Femur (tissue), 1 donor: ENCODE measurements around the gene LAMB3.

ENCODE experiments used
- DNase-seq: peaks from one replicate; pipeline ENCODE4 v3.0.0-alpha.2; 2017

LAMB3 gene

DNA sequence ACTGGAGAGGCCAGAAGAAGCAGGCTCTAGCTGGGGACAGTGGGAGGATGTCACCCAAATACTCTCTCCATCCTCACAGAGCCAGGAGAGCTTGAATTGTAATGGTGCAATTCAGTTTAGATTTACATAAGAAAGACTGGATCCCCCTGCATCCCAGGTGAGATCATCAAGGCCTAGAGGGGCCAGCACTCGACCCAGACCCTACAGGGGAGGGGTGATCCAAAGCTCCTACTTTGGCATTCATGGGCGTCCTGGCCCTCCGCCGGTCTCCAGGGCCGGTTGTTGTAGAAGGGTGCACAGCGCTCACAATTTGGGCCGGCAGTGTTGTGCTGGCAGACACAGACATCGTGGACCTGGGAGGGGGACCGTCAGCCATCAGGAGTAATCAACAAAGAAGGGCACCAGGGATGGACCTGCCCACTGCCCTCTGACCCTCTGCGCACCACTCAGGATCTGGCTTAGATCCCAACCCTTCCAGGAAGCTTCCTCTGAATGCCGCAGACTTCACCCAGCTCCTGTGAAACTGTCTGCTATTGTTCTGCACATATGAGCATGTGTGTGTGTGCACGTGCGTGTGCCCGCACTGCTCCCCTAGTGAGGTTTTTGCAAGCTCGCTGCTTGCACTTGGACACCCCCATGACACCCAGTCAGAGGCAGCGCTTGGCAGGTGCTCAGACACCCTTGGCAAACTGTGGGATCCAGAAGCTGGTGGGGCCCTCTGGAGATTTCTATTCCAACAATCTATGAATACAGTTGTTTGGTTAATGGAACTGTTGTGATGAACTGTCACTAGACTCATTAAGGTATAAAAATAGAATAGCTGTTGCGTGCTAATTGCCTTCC, 21.6 kb downstream of the LAMB3 start:
- no peak for DNase-seq

DNA sequence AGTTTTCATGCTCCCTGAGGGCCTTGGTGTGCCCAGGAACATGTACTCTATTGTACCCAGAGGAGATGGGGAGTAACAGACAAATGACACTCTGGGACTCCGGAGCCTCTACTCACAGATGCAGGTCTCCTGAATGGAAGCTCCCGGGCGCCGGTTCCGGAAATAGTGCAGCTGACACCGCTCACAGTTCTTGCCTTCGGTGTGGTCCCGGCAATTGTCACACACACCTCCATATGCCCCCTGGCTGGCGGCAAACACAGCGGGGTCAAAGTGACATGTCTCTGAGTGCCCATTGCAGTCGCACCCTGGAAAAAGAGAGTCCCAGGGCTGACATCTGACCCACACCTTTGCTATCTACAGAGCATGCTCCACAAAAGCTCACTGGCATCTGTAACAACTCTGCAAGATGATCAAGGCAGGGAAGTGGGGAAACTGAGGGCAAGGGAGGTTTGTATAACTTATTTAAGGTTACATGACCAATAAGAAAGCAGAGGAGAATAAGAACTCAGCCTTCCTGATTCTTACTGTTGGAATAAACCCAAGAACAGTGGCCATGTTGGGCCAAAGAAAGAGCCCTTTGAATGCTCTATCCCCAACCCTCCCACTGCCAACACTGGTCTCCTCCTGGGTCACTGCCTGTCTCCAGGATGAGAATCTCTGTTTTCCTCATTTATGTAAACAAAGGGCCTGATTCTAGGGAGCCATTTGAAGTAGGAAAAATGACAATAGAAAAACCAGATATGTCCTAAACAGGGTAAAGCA, 22.4 kb downstream of the LAMB3 start:
- no peak for DNase-seq

DNA sequence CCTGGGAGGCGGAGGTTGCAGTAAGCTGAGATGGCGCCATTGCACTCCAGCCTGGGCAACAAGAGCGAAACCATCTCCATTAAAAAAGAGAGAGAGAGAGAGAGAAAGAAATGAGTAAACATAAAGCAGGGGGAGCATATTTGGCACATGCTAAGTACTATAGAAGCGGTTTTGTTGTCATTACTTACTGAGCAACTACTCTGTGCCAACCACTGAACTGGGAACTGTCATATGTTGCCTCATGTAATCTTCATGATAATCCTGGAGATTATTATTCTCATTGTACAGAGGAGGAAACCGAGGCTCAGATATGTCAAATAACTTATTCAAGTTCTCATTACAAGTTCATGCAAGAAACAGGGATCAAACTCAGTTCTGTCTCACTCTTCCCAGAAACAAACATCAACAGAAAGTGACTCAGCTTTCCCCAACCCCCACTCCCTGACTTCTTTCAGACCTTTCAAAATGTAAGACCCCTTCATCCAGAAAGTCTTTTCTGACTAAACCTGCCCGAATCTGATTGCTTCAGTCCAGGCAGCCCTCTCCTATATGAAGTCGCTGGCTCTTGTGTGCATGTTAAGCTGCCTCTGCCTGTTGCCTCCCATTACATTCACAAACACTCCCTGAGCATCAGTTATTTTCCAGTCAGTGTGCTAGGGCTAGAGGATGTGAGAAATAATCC, 23.5 kb downstream of the LAMB3 start:
- DNase-seq, result no peak

DNA sequence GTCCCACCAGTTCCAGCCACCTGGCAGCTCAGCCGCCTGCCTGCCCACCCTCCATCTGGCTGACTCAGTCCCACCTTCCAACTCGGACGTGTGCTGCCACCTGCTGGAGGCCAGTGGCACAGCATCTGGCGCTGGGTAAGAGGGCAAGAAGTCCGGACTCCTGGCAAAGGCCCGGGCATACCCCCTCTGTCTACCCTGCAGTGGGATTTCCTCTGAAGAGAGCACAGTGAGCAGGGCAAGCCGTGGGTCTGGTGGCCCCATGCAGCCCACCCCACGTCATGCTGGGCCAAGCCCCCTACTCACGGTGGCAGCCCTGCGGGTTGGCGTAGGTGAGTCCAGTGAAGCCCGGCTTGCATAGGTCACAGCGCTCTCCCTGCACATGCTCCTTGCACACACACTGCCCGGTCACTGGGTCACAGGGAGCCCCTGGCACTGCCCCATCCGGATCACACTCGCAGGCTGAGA, 24.5 kb downstream of the LAMB3 start:
- peak; percentile 84 for DNase-seq

DNA sequence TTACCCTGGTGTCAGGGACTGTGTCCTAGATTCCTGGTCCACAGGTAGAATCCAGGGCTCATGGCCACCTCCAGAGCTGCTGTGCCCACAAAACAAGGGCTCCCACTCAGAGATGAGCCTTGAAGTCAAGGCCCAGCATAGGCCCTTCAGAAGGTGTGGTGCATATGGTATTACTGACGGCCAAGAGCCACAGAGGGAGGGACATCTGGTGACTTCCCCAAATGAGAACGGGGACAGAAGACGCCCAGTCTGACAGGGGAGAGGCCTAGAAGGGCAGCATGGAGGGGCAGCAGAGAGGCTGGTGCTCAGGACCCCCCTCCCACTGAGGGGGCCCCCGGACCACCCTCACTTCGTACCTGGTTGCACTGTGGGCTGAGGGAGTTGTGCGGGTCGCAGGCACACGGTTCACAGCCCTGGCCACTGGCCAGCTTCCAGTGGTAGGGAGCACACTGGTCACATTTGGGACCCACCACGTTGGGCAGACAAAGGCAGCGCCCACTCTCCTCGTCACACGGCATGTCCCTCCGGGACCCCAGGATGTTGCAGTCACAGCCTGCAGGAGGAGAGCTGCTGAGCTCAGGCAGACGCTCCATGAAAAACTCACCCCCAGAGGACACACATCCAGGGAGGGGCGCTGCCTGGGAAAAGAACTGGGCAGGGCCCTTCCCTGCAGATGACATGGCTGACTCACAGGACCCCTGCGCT, 25.0 kb downstream of the LAMB3 start:
- DNase-seq, result no peak

DNA sequence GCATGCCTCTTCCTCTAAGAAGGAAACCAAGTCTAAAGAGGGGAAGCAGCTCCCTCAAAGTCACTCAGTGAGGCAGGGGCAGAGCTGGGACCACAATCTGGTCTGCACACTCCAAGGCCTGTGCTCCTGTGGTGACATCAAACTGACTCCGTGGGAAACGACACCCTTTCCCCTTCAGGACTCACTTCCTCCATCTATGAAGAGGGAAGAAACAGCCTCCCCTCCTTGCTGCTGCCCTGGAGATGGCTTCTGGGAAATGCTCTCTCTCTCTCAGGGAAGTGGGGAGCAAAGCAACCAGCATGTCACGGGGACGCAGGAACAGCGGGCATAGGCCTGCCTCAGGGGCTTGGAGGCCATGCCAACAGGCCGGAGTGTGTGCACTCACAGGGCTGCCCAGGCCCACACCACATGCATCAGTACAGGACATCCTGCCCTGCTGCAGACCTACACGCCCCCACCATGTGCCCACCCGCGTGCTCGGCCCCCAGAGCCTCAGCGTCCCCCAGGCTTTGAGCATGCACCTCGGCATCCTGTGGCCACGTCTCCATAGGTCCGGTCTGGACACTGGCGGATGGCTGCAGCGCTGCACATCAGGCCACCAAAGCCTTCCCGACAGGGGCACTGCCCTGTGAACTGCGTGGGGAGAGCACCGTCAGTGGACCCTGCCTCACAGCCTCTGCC, 25.7 kb downstream of the LAMB3 start:
- DNase-seq, result no peak

DNA sequence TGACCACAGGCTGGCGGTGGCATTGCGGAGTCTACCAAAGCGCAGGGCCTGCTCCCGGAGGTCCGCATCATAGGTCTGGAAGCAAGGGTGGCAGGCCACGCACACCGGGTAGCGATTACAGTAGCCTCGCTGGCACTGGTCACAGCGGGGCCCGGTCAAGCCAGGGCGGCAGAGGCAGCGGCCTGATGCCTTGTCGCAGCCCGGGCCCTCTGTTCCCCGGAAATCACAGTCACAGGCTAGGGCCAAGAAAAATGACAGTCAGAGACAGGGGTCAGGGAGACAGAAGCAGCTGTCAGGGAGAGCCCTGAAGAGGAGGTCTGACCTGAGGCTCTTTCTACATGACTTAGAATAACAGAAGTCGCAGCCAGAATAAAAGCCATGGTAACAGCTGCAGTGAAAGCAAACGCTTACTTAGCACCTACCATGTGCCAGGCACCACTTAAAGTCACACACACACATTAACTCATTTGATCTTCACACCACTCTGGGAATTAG, 26.4 kb downstream of the LAMB3 start:
- DNase-seq, result peak; percentile 53

DNA sequence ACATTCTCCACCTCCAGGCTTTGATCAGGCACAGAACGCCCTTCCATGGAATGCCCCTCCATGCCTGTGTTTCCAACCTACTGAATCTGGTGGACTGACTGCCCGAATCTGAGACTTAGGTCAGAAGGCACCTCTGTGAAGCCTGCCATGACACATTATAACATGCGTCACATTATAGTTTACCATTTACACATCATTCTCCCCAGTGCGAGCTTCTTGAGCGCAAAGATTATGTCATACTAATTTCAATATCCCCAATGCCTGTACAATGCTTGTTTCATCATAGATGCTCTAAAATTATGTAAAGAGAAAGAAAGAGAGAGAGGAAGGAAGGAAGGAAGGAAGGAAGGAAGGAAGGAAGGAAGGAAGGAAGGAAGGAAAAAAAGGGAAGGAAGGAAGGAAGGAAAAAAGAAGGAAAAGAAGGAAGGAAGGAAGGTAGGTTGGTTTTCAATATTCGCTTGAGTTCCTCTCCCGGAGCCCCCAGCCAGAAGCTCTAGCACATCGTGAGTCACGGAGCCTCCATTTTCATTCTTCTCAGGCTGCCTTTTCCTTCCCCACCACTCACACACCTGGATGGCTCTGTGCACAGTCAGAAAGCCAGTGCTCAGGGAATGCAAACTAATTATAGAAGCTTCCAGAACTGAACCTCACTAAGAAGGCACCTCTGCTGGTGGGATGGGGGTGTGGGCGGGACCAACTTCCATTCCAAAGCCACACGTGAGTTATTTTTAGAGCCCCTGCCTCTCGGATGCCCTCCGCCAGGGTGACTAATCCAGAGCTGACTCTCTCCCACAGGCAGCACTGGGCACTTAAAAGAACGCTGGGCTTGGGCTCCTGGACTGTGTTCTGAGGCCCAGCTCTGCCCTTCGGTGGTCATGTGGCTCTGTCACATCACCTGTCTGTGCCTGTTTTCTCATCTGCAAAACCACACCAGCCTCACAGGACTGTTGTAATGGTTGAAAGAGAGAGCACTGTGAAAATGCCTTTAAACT, 27.4 kb downstream of the LAMB3 start:
- DNase-seq, result peak; percentile 35

DNA sequence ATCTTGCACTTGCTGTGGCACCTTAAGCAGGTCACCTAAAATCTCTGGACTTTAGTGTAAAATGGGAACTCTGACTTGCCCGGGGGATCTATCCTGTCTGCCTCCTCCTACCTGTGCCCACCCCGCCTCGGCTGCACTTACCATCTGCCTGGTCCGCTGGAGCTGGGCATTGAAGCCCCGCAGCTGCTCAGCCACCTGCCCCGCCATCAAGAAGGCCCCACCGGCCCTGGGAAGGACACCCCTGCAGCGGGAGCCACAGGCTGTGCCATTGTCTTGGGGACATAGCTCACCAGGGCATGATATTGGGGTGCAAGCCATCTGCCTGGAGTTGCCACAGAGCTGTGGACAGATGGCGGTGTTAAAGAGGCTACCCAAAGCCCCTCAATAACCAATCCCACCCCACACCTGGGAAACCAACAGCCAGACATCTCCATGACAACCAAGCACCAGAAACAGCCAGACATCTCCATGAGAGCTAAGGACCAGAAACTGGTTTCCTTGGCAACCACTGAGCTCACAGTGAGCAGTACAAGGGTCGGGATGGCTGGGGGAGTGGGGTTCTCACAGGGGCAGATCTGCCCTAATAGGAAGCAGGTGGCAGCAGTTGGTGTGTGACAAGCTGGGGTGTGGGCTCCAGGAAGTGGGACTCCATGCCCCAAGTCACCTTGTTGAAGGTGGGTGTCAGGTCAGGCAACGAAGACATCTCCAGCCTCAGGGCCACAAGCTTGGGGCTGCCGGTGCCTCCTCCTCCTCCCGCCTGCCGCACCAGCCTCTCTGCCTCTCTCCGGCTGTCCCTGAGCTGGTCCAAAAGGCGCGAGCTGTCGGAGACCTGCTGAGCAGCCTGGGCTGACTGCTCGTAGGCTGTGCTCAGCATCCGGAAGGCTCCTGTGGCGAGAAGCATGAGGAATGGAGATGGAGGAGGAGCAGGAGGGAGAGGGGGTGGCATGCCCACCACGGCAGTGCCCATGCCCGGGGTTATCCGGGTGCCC, 29.1 kb downstream of the LAMB3 start:
- no peak for DNase-seq

DNA sequence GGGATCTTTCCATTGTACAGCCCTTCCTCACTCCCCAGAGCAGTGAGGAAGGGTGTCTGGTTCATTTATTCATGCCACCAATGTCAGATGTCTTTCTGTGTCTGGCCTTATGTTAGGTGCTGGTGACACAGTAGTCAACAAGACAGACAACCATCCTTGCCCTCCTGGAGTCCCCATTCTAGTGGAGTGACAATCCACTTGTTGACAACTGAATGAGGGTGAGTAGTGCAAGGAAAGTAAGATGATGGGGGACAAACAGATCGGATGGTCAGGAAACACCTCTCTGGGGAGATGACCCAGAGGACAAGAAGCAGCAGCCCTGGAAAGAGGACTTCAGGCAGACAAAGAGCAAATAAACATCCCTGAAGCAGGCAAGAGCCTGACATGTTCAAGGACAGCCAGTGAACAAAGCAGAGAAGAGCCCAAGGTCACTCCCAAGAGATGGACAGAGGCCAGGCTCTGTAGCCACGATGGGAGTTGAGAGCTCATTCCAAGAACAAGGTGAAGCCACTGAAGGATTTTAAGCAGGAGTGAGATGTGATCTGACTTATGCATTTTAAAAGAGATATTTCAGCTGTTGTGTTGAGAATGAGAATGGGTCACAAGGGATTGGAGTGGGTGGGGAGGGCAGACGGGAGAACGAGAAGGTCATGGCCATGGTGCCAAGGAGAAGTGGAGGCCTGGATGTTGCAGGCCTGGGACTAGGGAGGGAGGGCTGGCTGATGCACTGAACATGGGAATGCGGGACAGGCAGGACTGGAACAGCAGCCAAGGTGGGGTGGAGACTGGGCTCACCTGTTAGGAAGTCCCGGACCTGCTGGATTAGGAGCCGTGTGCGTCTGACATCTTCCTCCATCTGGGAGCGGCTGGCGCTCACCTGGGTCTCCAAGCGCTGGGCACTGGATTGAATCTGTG, 30.2 kb downstream of the LAMB3 start:
- DNase-seq, result no peak

DNA sequence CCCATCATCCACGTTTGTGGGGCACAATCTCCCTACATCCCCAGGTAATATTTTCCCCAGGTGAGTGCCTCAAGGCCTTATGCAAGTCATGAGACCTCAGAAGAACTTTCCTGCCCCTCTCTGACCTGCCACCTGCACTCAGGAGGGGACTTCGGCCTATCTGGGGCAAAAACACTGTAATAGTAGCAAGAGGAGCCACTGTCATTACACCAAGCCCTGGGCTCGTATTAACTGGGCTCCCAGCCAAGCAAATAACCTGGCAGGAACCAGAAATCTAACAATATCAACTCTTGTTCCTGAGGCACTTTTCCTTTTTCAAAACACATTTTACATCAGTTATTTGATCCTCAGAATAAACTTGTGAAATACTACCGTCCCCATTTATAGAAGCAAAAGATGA, 30.9 kb downstream of the LAMB3 start:
- no peak for DNase-seq

DNA sequence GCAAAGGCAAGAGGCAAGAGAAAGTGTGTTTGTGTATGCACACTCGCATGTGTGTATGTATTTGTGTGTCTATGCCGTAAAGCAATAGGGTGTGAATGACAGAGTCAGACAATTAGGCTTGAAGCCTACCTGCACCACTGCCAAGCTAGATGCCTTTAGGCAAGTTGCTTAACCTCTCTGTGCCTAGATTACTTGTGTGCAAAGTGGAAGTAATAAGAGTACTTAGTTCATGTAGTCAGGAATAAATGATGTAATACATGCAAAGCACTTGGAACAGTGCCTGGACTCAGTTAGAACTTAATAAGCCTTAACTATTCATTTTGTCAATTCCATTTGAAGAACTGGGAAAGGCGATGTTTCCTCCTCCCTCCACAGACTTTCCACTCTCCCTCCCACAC, 31.7 kb downstream of the LAMB3 start:
- DNase-seq, result no peak

DNA sequence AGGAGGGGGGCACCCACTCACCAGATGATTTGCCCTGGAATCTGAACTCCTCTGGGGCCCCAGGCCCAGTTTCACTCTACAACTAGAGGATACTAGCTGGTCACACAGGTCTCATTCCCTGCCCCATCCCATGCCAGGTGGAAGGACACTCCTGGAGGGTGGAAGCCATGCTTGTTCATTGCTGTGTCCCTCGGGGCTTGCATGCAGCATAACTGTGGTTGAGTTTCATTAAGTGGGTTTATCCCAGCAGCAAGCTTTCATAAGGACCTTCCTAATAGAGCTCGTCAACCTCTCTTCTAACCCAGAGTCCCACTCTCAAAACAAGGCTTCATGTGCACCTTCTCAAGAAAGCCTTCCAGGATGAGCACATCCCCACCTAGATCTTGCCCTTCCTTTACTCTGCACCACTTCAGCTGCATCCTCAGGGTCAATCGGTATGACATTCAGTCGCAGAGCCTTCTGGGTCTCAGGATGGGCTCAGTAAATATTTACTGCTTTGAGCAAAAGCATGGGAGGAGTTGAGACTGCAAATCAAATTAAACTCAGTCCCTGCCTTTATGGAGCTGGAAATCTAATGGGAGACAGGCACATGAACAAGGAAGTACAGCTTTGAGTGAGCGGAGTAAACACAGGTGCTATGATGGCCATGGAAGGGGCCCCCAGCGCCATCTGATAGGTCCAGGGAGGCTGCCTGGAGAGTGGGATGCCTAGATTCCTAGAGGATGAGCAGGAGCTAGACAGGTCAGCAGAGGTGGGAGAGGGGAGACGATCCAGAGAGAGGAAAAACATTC, 32.3 kb downstream of the LAMB3 start:
- DNase-seq, result no peak

DNA sequence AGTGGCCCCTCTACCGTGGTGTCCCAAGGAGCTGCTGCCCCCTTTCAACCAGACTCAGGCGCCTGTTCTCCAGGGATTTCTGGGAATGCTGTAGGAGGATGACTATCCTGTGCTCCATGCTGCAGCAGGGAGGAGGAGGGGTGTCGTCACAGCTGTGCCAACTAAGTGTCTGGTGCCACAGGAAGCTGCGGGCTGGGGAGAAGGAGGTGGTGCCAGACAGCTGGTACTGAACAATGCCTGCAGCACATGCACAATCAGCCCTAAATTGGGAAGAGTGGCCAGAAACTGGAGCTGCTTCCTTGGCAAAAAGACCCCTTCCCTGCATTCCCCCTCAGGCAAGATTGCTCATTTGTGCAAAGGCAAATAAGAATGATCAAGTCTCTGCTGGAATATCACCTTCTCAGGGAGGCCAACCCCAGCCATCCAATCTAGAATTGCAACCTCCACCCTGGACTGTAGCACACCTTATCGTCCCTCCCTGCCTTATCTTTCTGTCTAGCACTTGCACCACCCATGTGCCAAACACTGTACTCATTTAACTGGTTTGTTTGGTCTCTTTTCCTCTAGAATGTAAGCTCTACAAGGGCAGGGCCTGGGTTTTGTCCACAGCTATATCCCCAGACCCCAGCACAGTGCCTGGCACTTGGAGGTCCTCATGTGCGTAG, 33.3 kb downstream of the LAMB3 start:
- DNase-seq, result no peak

DNA sequence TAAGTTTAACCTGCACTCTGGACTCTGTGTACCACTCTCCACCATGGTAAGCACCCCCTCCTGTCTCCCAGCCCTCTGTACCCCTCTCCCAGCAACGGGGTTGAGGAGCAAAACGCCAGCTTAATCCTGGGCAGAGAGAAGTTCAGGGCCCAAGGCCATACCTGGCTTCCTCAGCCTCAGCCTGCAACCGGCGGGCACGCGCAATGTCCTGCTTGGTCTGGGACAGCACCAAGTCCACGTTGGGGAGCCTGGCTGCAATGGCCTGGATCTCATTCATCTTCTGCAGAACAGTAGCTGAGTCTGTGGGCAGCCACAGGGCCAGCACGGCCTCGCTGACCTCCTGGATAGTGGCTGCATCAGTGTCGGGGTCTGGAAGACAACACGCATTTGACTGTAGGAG, 33.9 kb downstream of the LAMB3 start:
- DNase-seq, result no peak

DNA sequence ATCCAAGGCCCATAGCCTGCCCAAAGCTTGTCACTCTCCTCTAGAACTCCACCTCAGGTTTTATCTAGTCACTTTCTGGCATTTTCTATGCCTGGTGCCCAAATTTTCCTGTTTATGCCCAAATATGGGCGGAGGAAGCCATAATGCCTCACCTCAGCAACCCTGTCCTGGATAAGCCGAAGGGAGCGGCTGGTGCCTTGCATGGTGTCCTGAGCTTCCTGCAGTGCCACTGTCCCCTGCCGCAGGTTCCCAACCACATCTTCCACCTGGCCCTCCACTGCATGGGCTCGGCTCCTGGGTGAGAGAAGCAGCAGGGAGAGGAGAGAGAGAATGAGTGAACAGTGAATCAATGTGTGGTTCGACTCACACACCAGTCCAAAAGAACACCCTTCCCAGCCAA, 34.5 kb downstream of the LAMB3 start:
- no peak for DNase-seq
